HCT116 (cell line): ENCODE results near the gene THADA. TPM values are rescaled to one million over a fixed set of nuclear protein-coding genes. Genes with fewer than 3 reads are reported as not detected.
A peak's percentile ranks its signal among the peaks of the same experiment; 100 is the strongest.

Source experiments
- ATAC-seq: fragments of 200-7000 bp; cut with Tn5 transposase; 2 replicates; pipeline ENCODE4 v1.9.1; 2020; ENCODE audit warnings: mild to moderate bottlenecking, moderate library complexity
- BruUV-seq: library from RNA; stranded (reverse); fragments of 400-500 nt; replicated peaks from 2 replicates; lab custom pipeline; 2021; lab: Mats Ljungman, UMichigan
- CTCF ChIA-PET: fragments of 300-600 bp; sonication (Branson Sonifier 250); formaldehyde crosslinking; loops from one replicate; lab custom pipeline; 2021; ENCODE audit warnings: antibody characterized with exemption; lab: Charles Lee
- POLR2A ChIA-PET: fragments of 300-600, 350-600 bp; sonication (Branson Sonifier 250); formaldehyde crosslinking; loops from one replicate; lab custom pipeline; 2021; ENCODE audit warnings: antibody characterized with exemption; lab: Charles Lee
- RAD21 ChIA-PET, 2 experiments: fragments of 300-600 bp; sonication (Branson Sonifier 250); formaldehyde crosslinking; loops; one replicate each; lab custom pipeline; 2023; ENCODE audit warnings: low total read pairs in 2 of 2; ENCODE audit not compliant: uncharacterized antibody in 2 of 2, unreplicated experiment in 2 of 2, low non-redundant PET in 1 of 2; lab: Charles Lee
- DNase-seq: peaks from one replicate; pipeline ENCODE4 v3.0.0-alpha.2; 2010; ENCODE audit warnings: low read depth, low spot score
- H2AFZ ChIP-seq: fragments of 200-600 bp; shearing (Covaris generic), sonication (generic); 2 replicates; pipeline ENCODE4 v1.6.1; 2017; ENCODE audit warnings: low read depth, mixed run types, mixed read lengths, antibody characterized with exemption, low read length; ENCODE audit not compliant: poor library complexity, severe bottlenecking
- H3K27ac ChIP-seq: 2 replicates; pipeline ENCODE4 v1.5.1; 2012; ENCODE audit warnings: low read depth, low read length
- H3K27me3 ChIP-seq: fragments of 200-600 bp; sonication (generic); 2 replicates; pipeline ENCODE4 v1.6.1; 2016; ENCODE audit warnings: mixed run types, low read length, mixed read lengths; ENCODE audit not compliant: insufficient read depth
- H3K36me3 ChIP-seq, 2 experiments: fragments of 200-500 bp in 1 of 2; fragments of 200-600 bp in 1 of 2; sonication (Bioruptor generic) in 1 of 2; sonication (generic) in 1 of 2; 2 replicates each; pipeline versions ENCODE4 v1.5.1 to v1.6.1; 2014 to 2016; ENCODE audit warnings: low read length in 2 of 2, inconsistent platforms in 1 of 2, mixed read lengths in 1 of 2, mixed run types in 1 of 2; ENCODE audit not compliant: insufficient read depth in 2 of 2, control insufficient read depth in 1 of 2
- H3K4me1 ChIP-seq, 2 experiments: fragments of 200-600 bp in 1 of 2; sonication (generic) in 1 of 2; 2 replicates each; pipeline versions ENCODE4 v1.5.1 to v1.6.1; 2012 to 2017; ENCODE audit warnings: low read length in 2 of 2, inconsistent platforms in 1 of 2, mild to moderate bottlenecking in 1 of 2, mixed read lengths in 1 of 2, mixed run types in 1 of 2, moderate library complexity in 1 of 2; ENCODE audit not compliant: insufficient read depth in 2 of 2, control insufficient read depth in 1 of 2
- H3K4me2 ChIP-seq: fragments of 200-600 bp; sonication (generic); 2 replicates; pipeline ENCODE4 v1.6.1; 2017; ENCODE audit warnings: mixed run types, low read length, mixed read lengths
- H3K4me3 ChIP-seq, 2 experiments: fragments of 200-600 bp in 1 of 2; sonication (generic) in 1 of 2; replicated peaks in 1 of 2; 2 replicates each; pipeline ENCODE4 v1.5.1; 2011 to 2016; ENCODE audit warnings: low read length in 2 of 2, control low read depth in 1 of 2, low read depth in 1 of 2, mild to moderate bottlenecking in 1 of 2, mixed read lengths in 1 of 2, mixed run types in 1 of 2
- H3K79me2 ChIP-seq: fragments of 200-600 bp; sonication (generic); 2 replicates; pipeline ENCODE4 v1.6.1; 2017; ENCODE audit warnings: mild to moderate bottlenecking, mixed run types, low read length, moderate library complexity, mixed read lengths; ENCODE audit not compliant: insufficient read depth
- H3K9ac ChIP-seq: fragments of 200-600 bp; sonication (generic); 2 replicates; pipeline ENCODE4 v1.6.1; 2016; ENCODE audit warnings: low read length, mixed read lengths
- H3K9me2 ChIP-seq: fragments of 200-600 bp; sonication (generic), shearing (Covaris generic); 2 replicates; pipeline ENCODE4 v1.6.1; 2017; ENCODE audit warnings: mixed run types, mild to moderate bottlenecking, moderate library complexity; ENCODE audit not compliant: insufficient read depth
- H3K9me3 ChIP-seq, 2 experiments: fragments of 200-500 bp in 1 of 2; fragments of 200-600 bp in 1 of 2; sonication (Bioruptor generic) in 1 of 2; sonication (generic) in 1 of 2; 2 replicates each; pipeline ENCODE4 v1.6.1; 2014 to 2017; ENCODE audit warnings: low read length in 2 of 2, mixed read lengths in 2 of 2, inconsistent platforms in 1 of 2, low read depth in 1 of 2, mild to moderate bottlenecking in 1 of 2, mixed run types in 1 of 2, moderate library complexity in 1 of 2; ENCODE audit not compliant: control insufficient read depth in 1 of 2, insufficient read depth in 1 of 2
- H4K20me1 ChIP-seq: fragments of 200-600 bp; sonication (generic), shearing (Covaris generic); 2 replicates; pipeline ENCODE4 v1.6.1; 2017; ENCODE audit warnings: mixed run types, mild to moderate bottlenecking, moderate library complexity; ENCODE audit not compliant: insufficient read depth
- CBX3 ChIP-seq: IDR thresholded peaks from 2 replicates; pipeline ENCODE4 v1.6.1; 2012; ENCODE audit warnings: low read depth
- ELF1 ChIP-seq: IDR thresholded peaks from 2 replicates; pipeline ENCODE4 v1.6.1; 2012; ENCODE audit warnings: low read depth, borderline replicate concordance
- EZH2 ChIP-seq: fragments of 200-600 bp; sonication (generic); IDR thresholded peaks from 2 replicates; pipeline ENCODE4 v1.6.1; 2017; ENCODE audit warnings: antibody characterized with exemption, mixed run types
- FOSL1 ChIP-seq: IDR thresholded peaks from 2 replicates; pipeline ENCODE4 v1.6.1; 2012; ENCODE audit warnings: low read depth
- JUND ChIP-seq: IDR thresholded peaks from 2 replicates; pipeline ENCODE4 v1.6.1; 2012
- POLR2A ChIP-seq: IDR thresholded peaks from 2 replicates; pipeline ENCODE4 v1.7.0; 2011; ENCODE audit warnings: borderline replicate concordance; ENCODE audit not compliant: insufficient read depth, insufficient read length; ENCODE audit errors: extremely low read depth
- POLR2AphosphoS5 ChIP-seq: IDR thresholded peaks from 2 replicates; pipeline ENCODE4 v1.6.1; 2011; ENCODE audit warnings: mild to moderate bottlenecking, low read depth, low read length, moderate library complexity
- RAD21 ChIP-seq: IDR thresholded peaks from 2 replicates; pipeline ENCODE4 v1.6.1; 2012; ENCODE audit warnings: low read depth, mild to moderate bottlenecking
- SIN3A ChIP-seq: IDR thresholded peaks from 2 replicates; pipeline ENCODE4 v1.6.1; 2012; ENCODE audit warnings: low read depth
- SP1 ChIP-seq: IDR thresholded peaks from 2 replicates; pipeline ENCODE4 v1.6.1; 2012; ENCODE audit warnings: low read depth
- TCF7L2 ChIP-seq: IDR thresholded peaks from 2 replicates; pipeline ENCODE4 v1.7.0; 2011; ENCODE audit warnings: borderline replicate concordance, inconsistent platforms; ENCODE audit not compliant: insufficient read depth, insufficient read length; ENCODE audit errors: extremely low read depth
- intact Hi-C: fragments of 100-400 bp; cut with micrococcal nuclease; formaldehyde crosslinking; loops from 2 replicates; pipeline ENCODE4 v1.10.0; 2022
- total RNA-seq: library from RNA; stranded (reverse); gene quantifications from one replicate; pipeline ENCODE4 v1.2.1, GENCODE V29; 2021; ENCODE audit not compliant: unreplicated experiment
- TF ChIP-seq, protein P1 (sequence below), 3 experiments: fragments of 200-600 bp in 1 of 3; sonication (generic) in 1 of 3; IDR thresholded peaks in 2 of 3; conservative IDR thresholded peaks in 1 of 3; 2 replicates each; pipeline ENCODE4 v1.5.1; 2012 to 2017; ENCODE audit warnings: low read depth in 2 of 3, low read length in 2 of 3, antibody characterized with exemption in 1 of 3, borderline replicate concordance in 1 of 3, control low read depth in 1 of 3, mild to moderate bottlenecking in 1 of 3, mixed read lengths in 1 of 3, mixed run types in 1 of 3, moderate library complexity in 1 of 3; ENCODE audit not compliant: insufficient read depth in 1 of 3

Gene THADA
- total RNA-seq, 1 experiment from 2014 or later, result 30.7 TPM

GRCh38 chr2:43239981-43240765, 355.7 kb downstream of the THADA start:
- no peak overlapping the region for H3K4me2 ChIP-seq
- H2AFZ ChIP-seq, result no peak overlapping the region
- ChIA-PET POLR2A (interaction anchor here (0.8 kb wide), 1 partner anchor 13 kb away, joined by 3 read pairs; no protein-coding TSS in a partner anchor), RAD21 (interaction anchor here in 1 of 2 experiments (0.6 kb wide), 1 partner anchor 235 kb away, joined by 3 read pairs; no protein-coding TSS in a partner anchor), CTCF (interaction anchor here (1.0 to 1.7 kb wide), 5 partner anchors 9 to 244 kb away, joined by 3 to 11 read pairs (median 6); partner anchors contain the start of gene ZFP36L2)
- ATAC-seq (peak; percentile 76), DNase-seq (no peak)
- intact Hi-C loops, result no loop called here
- H3K27ac ChIP-seq, result no peak overlapping the region
- H3K9me3 ChIP-seq, result no peaks in the 10 kb centered on the region
- H4K20me1 ChIP-seq, result no peaks in the 10 kb centered on the region
- no peaks in the 10 kb centered on the region for H3K27me3 ChIP-seq
- H3K36me3 ChIP-seq, result no peaks in the 10 kb centered on the region
- BruUV-seq, result no TSS peak
- no peaks in the 10 kb centered on the region for H3K9me2 ChIP-seq
- H3K4me3 ChIP-seq, result no peak overlapping the region
- H3K4me1 ChIP-seq, result peaks cover 0 to 2% of the 10 kb centered on the region in 2 experiments; a peak in 1 of 4 replicates
- no peaks in the 10 kb centered on the region for H3K79me2 ChIP-seq
- H3K9ac ChIP-seq, result no peak overlapping the region
- peak; percentile 41; the same call in 1 of the 2 replicates for TF ChIP-seq RAD21
- no peak for TF ChIP-seq JUND
- TF ChIP-seq, protein P1, sequence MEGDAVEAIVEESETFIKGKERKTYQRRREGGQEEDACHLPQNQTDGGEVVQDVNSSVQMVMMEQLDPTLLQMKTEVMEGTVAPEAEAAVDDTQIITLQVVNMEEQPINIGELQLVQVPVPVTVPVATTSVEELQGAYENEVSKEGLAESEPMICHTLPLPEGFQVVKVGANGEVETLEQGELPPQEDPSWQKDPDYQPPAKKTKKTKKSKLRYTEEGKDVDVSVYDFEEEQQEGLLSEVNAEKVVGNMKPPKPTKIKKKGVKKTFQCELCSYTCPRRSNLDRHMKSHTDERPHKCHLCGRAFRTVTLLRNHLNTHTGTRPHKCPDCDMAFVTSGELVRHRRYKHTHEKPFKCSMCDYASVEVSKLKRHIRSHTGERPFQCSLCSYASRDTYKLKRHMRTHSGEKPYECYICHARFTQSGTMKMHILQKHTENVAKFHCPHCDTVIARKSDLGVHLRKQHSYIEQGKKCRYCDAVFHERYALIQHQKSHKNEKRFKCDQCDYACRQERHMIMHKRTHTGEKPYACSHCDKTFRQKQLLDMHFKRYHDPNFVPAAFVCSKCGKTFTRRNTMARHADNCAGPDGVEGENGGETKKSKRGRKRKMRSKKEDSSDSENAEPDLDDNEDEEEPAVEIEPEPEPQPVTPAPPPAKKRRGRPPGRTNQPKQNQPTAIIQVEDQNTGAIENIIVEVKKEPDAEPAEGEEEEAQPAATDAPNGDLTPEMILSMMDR (IDR thresholded peaks at IDR 0.05 in 2 of 3, conservative IDR thresholded peaks at IDR 0.05 in 1 of 3; ENCODE audit: borderline replicate concordance in 1 of 3, insufficient read depth in 1 of 3, low read depth in 2 of 3, low read length in 2 of 3), result peak; percentile 31 to 44 (median 41); a peak in 4 of 6 replicates

- Histone ChIP-seq H3K36me3 (no peaks in the 10 kb centered on the region), H3K27ac (no peak overlapping the region)
- TF ChIP-seq SP1 (no peak), FOSL1 (no peak), CBX3 (no peak), SIN3A (no peak), TCF7L2 (no peak), EZH2 (no peak), POLR2A (no peak), POLR2AphosphoS5 (no peak), ELF1 (no peak), RAD21 (no peak)
- TF ChIP-seq, all 23 proteins: peak for 0
- no peaks in the 10 kb centered on the region for H3K9me2 ChIP-seq
- H4K20me1 ChIP-seq, result no peaks in the 10 kb centered on the region
- CTCF ChIA-PET, result no interaction called here
- ATAC-seq (no peak), DNase-seq (no peak)
- peaks cover 0 to 2% of the 10 kb centered on the region in 2 experiments; a peak in 1 of 4 replicates for H3K4me1 ChIP-seq
- no peak overlapping the region for H3K9ac ChIP-seq
- BruUV-seq, result no TSS peak
- RAD21 ChIA-PET, result no interaction called here
- POLR2A ChIA-PET, result no interaction called here
- H3K27me3 ChIP-seq, result no peaks in the 10 kb centered on the region
- intact Hi-C loops, result no loop called here
- no peaks in the 10 kb centered on the region for H3K79me2 ChIP-seq
- H3K4me2 ChIP-seq, result no peak overlapping the region
- H3K9me3 ChIP-seq, result no peaks in the 10 kb centered on the region
- H3K4me3 ChIP-seq, result no peak overlapping the region
- no peak overlapping the region for H2AFZ ChIP-seq
Observed at GRCh38 chr2:43238813-43239212, 357.0 kb downstream of the THADA start.
